ENCODE data around the gene PLOD1.
"Not testable (repeated sequence)": the region's sequence is repeated elsewhere in the genome, so short reads cannot be mapped to it uniquely, and the experiment has no call there.

PLOD1 gene

DNA sequence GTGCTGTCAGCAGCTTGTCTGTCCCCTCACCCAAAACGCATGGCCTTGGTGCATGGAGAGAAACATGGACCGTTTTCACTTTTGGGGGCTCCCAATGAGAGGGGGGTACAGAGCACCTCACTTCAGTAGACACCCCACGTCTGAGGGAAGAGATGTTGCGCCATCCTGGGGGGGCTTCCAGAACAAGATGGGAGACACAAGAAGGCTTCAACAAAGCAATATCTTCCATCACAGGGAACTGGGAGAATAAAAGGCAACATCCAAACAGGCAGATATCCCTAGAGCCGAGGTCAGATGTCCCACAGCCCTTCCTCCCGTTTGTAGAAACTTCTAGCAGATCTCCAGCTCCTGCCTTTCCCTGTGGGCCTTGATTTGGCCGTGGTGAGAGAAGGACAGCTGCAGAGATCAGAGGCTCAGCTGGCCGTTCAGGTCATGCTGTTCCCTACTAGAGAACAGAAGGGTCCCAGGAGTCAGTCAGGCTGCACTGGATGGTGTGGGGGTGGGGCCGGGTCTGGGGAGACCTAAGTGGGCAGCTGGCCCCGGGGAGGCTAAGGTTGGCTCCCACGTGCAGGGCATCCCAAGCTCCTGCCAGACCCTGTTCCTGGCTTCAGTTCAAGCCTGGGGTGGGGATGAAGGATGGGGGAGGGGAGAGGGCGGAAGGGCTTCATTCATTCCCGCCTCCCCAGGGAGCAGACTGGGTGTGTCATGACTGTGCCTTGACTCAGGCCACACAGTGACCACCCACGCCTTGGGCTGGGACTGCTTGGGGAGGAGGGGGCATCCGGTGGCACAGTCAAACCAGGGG, 4.4 kb downstream of the PLOD1 start:
- no peak for DNase-seq (ENCODE audit: low read depth, low spot score)

GRCh38 chr1:11939794-11940193, 5.3 kb downstream of the PLOD1 start:
- DNase-seq (ENCODE audit: low read depth, low spot score): not testable (repeated sequence)

DNA sequence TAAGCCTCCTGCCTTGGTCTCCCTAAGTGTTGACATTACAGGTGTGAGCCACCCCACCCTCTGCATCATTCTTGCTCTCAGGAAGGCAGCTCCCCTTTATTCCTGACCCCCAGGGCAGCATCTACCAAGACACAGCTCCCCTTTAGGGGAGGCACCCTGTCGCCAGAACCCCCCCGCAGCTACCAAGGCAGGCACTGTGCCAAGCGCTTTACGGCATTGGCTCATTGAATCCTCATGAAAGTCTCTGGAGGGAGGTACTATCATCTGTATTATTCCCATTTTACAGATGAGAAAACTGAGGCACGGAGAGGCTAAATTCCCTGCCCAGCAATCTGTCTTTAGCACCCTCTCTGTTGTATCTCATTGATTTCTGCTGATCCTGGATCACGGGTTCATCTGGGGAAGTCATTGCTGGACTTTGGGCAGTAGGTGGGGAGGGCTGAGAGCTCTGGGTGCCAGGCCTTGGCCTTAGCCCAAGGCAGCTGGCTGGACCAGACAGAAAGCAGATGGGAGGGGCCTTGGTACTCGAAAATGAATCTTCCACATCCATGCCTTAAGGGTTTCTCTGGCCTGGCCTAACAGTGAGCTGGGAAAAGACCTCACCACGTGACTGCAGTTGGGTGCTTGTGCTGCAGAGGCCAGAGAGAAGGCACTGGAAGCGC, 5.9 kb downstream of the PLOD1 start:
- peak; percentile 64 for DNase-seq (ENCODE audit: low read depth, low spot score)

- DNase-seq (ENCODE audit: low read depth, low spot score): no peak
These were observed 7.8 kb downstream of the PLOD1 start for GRCh38 chr1:11942280-11942679.

DNA sequence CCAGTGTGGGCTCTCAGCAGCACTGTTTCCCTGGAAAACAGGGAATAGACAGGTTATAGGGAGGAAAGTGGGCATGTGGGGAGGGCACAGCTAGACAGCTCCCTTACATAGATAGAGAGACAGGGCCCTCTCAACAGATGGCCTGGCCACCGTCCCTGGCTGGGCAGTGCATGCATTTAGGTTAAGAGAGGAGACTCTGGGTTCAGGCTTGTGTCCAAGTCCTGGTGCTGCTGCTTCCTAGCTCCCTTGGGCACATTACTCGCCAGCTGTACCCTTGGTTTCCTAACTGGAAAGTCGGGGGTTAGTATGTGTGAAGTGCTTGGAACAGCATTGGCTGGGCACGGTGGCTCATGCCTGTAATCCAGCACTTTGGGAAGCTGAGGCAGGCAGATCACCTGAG, 9.1 kb downstream of the PLOD1 start:
- DNase-seq (ENCODE audit: low read depth, low spot score): no peak

- peak; percentile 39 for DNase-seq (ENCODE audit: low read depth, low spot score)
These were observed 9.9 kb downstream of the PLOD1 start for GRCh38 chr1:11944358-11944931.

- DNase-seq (ENCODE audit: low read depth, low spot score): no peak
These were observed 12.1 kb downstream of the PLOD1 start for GRCh38 chr1:11946647-11947046.

DNA sequence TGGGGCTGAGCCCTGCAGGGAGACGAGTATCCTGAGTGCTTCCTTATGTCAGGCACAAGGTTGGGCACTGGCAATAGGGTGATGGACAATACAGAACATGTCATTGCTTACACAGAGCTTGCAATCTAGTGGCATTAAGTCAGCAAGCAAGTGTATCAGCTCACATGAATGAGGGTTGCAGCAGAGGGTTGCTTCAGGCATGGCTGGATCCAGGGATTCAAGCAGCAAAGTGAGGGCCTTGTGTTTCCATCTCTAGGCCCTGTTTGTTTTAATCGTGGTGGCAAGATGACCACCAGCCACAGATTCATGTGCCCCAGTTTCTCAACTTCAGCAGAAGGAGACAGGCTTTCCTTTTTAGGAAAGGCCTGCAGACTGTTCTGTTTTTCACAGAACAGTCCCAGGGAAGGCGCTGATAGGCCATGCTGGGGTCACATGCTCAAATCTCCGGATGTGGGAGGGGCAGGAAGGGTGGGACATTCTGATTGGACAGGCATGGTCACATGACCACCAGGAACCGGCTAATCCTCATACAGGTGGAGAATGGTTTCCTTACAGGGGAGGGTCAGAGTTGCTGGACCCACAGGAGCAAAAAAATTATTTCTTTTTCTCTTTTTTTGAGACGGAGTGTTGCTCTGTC, 14.4 kb downstream of the PLOD1 start:
- peak; percentile 50 for DNase-seq (ENCODE audit: low read depth, low spot score)

- DNase-seq (ENCODE audit: low read depth, low spot score): no peak
These were observed 17.4 kb downstream of the PLOD1 start for GRCh38 chr1:11951901-11952300.

DNA sequence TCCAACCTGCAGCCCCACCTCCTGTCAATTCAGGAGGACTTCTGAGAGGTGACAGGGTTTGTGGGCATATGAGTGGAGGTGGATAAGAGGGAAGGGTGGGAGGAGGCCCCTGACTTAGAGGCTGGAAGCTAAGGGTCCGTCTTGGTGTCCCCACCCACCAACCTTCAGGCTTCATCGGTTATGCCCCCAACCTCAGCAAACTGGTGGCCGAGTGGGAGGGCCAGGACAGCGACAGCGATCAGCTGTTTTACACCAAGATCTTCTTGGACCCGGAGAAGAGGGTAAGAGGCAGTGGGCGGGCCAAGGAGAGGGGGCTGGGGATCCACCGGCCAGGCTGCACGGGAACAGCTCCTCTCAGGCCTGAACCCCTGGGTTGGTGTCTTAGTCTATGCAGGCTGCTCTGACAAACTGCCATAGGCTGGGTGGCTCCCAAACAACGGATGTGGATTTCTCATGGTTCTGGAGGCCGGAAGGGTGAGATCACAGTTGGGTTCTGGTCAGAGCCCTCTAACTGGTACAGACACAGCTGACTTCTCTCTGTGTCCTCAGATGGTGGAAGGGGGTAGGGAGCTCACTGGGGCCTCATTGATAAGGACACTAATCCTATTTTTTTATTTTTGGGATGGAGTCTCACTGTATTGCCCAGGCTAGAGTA, 18.1 kb downstream of the PLOD1 start:
- no peak for DNase-seq (ENCODE audit: low read depth, low spot score)

GRCh38 chr1:11955221-11955620, 20.7 kb downstream of the PLOD1 start:
- DNase-seq (ENCODE audit: low read depth, low spot score): no peak

- DNase-seq (ENCODE audit: low read depth, low spot score): no peak
These were observed 22.9 kb downstream of the PLOD1 start for GRCh38 chr1:11957398-11957797.

DNA sequence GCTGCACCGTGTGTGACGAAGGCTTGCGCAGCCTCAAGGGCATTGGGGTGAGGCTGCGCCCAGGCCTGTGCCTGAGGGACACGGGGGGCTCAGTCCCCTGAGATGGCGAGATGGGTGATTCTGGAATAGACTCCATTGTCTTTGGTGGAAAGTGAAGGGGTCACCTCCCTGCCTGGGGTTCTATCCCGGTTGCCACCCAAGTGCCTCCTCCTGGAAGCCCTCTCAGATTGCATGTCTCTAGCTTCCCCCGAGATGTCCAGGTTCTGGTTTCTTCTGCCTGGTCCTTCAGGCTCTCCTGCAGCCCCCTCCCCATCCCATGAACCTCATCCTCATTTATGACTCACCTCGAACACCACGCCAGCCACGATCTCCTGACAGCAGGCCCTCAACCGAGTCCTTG, 23.4 kb downstream of the PLOD1 start:
- no peak for DNase-seq (ENCODE audit: low read depth, low spot score)

GRCh38 chr1:11960276-11960675, 25.8 kb downstream of the PLOD1 start:
- DNase-seq (ENCODE audit: low read depth, low spot score): no peak

- no peak for DNase-seq (ENCODE audit: low read depth, low spot score)
These were observed 26.2 kb downstream of the PLOD1 start for GRCh38 chr1:11960715-11961114.

DNA sequence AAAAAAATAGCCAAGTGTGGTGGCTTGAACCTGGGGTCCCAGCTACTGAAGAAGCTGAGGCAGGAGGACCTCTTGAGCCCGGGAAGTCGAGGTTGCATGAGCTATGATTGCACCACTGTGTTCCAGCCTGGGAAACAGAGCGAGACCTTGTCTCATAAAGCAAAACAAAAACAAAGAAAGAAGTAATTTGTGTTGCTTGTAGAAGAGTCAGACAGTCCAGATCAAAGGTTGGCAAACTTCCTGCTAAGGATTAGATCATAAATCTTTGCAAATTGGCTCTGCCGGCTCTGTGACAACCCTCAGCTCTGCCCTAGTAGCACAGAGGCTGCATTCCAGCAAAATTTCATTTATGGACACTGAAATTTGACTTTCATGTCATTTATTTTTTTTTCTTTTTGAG, 26.7 kb downstream of the PLOD1 start:
- DNase-seq (ENCODE audit: low read depth, low spot score): no peak

DNA sequence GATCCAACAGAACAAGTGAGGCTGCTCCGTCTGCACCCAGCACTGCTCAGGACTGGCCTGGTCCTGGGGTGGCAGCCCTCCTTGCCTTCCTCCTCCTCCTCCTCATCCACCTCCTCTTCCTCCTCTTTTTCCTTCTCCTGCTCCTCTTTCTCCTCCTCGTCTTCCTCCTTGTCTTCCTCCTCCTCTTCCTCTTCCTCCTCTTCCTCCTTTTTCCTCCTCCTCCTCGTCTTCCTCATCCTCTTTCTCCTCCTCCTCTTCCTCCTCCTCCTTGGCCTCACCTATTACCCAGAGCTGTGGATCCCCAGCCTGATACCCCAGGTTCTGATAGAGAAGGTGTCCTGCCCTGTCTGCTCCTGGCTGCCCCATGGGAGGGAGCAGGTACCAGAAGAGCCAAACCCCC, 29.1 kb downstream of the PLOD1 start:
- no peak for DNase-seq (ENCODE audit: low read depth, low spot score)

DNA sequence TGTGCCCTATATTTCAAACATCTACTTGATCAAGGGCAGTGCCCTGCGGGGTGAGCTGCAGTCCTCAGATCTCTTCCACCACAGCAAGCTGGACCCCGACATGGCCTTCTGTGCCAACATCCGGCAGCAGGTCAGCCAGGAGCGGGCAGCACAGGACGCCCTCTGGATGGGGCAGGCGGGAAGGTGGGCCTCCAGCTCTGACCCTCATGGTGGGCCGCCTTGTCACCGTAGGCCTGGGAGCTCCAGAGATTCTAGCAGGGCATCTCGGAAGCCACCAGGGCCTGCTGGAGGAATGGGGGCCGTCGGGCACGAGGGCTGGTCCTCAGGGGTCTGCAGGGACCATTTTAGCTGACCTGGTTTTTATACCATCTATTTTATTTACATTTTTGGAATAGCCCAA, 30.1 kb downstream of the PLOD1 start:
- no peak for DNase-seq (ENCODE audit: low read depth, low spot score)

DNA sequence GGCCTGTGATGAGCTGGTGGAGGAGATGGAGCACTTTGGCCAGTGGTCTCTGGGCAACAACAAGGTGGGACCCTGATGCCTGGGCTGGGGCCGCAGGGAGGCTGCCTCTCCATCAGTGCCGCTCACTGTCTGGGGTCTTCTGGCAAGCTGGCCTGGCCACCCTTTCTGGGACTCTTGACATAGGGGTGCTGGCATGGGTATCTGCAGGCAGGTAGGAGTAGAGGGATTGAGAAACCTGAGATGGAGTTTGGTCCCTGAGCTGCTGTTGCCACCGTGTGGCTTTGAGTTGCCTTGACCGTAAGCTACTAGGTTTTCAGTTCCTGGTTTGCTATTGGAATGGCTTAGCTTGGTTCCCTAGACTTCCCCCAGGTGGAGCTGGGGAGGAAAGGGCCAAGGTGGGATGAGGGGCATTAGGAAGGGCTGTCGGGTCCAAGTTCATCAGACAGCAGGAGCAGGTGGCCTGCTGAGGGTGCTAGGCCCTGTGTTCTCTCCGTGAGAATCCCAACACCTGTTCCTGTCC, 32.6 kb downstream of the PLOD1 start:
- DNase-seq (ENCODE audit: low read depth, low spot score): peak; percentile 87

- peak; percentile 71 for DNase-seq (ENCODE audit: low read depth, low spot score)
These were observed 36.1 kb downstream of the PLOD1 start for GRCh38 chr1:11970441-11971185.

DNA sequence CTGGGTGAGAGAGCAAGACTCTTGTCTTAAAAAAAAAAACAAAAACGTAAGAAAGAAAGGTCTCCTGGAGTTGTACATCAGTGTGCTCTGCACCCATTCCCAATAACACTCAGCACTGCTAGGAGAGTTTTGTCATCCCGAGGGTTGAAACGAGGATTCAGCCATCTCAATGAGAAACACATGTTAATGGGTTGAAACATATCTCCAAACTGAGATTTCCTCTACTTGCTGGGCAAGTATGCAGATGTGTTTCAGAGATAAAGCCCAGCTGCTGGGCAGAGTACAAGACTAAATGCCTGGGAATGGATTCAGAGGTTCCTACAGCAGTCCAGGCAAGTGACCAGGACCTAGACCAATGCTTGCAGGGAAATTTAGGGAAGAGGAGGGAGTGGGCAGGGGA, 43.1 kb downstream of the PLOD1 start:
- DNase-seq (ENCODE audit: low read depth, low spot score): no peak

All from ELF-1 (cell line).